ENCODE measurements around the gene PLCL1.

DNA sequence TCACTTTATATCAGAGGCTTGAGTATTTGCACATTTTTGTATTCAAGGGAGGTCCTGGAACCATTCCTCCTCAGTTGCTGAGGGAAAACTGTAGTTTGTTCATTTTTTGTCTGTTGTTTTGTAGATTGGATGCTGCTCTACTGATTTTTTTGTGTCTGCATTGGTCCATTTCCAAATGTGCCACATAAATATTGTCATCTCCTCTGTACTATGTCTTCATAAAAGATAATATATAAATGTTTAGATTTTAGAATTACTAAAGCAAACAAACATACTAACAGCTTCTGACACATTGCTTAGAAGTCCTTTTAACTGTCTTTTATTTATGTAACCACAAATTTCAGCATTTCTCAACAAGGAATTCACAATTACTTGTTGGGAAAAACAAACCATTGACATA lies 356.8 kb downstream of the PLCL1 start:
- TF ChIP-seq, protein P1, sequence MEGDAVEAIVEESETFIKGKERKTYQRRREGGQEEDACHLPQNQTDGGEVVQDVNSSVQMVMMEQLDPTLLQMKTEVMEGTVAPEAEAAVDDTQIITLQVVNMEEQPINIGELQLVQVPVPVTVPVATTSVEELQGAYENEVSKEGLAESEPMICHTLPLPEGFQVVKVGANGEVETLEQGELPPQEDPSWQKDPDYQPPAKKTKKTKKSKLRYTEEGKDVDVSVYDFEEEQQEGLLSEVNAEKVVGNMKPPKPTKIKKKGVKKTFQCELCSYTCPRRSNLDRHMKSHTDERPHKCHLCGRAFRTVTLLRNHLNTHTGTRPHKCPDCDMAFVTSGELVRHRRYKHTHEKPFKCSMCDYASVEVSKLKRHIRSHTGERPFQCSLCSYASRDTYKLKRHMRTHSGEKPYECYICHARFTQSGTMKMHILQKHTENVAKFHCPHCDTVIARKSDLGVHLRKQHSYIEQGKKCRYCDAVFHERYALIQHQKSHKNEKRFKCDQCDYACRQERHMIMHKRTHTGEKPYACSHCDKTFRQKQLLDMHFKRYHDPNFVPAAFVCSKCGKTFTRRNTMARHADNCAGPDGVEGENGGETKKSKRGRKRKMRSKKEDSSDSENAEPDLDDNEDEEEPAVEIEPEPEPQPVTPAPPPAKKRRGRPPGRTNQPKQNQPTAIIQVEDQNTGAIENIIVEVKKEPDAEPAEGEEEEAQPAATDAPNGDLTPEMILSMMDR (IDR thresholded peaks at IDR 0.05) = no peak
- no peak for TF ChIP-seq EP300 (IDR thresholded peaks at IDR 0.05)
